Smooth muscle cell (in vitro differentiated cells): ENCODE data around the gene MAGEA4. TPM values are rescaled to one million over a fixed set of nuclear protein-coding genes. Genes with fewer than 3 reads are reported as not detected.
A peak's percentile ranks its signal among the peaks of the same experiment; 100 is the strongest.

Experiments
- DNase-seq: peaks from one replicate; lab custom pipeline; 2025; ENCODE audit not compliant: unreplicated experiment; lab: John Stamatoyannopoulos, UW
- H2AFZ ChIP-seq: fragments of 200-600 bp; sonication (generic); 2 replicates; pipeline ENCODE4 v1.6.0; 2016; ENCODE audit warnings: antibody characterized with exemption, low read depth, mild to moderate bottlenecking
- H3F3A ChIP-seq: fragments of 200-600 bp; sonication (generic); 2 replicates; pipeline ENCODE4 v1.6.0; 2017; ENCODE audit warnings: antibody characterized with exemption, low read depth
- H3K27ac ChIP-seq: fragments of 200-600 bp; sonication (generic); 2 replicates; pipeline ENCODE4 v1.5.1; 2016; ENCODE audit warnings: low read depth, mild to moderate bottlenecking
- H3K27me3 ChIP-seq: fragments of 200-600 bp; sonication (generic); 2 replicates; pipeline ENCODE4 v1.6.1; 2016; ENCODE audit warnings: low read depth, mild to moderate bottlenecking
- H3K36me3 ChIP-seq: fragments of 200-600 bp; sonication (generic); 2 replicates; pipeline ENCODE4 v1.5.1; 2016; ENCODE audit warnings: low read depth
- H3K4me1 ChIP-seq: fragments of 200-600 bp; sonication (generic); 2 replicates; pipeline ENCODE4 v1.5.1; 2016; ENCODE audit warnings: low read depth
- H3K4me2 ChIP-seq: fragments of 200-600 bp; sonication (generic); 2 replicates; pipeline ENCODE4 v1.6.0; 2016; ENCODE audit warnings: mild to moderate bottlenecking
- H3K4me3 ChIP-seq: fragments of 200-600 bp; sonication (generic); 2 replicates; pipeline ENCODE4 v1.5.1; 2016; ENCODE audit warnings: mild to moderate bottlenecking
- H3K79me2 ChIP-seq: fragments of 200-600 bp; sonication (generic); 2 replicates; pipeline ENCODE4 v1.6.0; 2016; ENCODE audit warnings: low read depth, mild to moderate bottlenecking
- H3K9ac ChIP-seq: fragments of 200-600 bp; sonication (generic); 2 replicates; pipeline ENCODE4 v1.6.0; 2016; ENCODE audit warnings: low read depth
- H3K9me3 ChIP-seq: fragments of 200-600 bp; sonication (generic); replicated peaks from 2 replicates; pipeline ENCODE4 v1.5.1; 2016; ENCODE audit warnings: low read depth
- H4K20me1 ChIP-seq: fragments of 200-600 bp; sonication (generic); 2 replicates; pipeline ENCODE4 v1.6.0; 2016; ENCODE audit warnings: low read depth
- WGBS: methylation state at CpG from one replicate; pipeline ENCODE4 v1.1.7; 2016; ENCODE audit warnings: low lambda C conversion rate; 5-methylcytosine and 5-hydroxymethylcytosine counted together
- polyA plus RNA-seq: library from polyadenylated mRNA; unstranded; fragments of >200 nt; fragmentation: Nextera tagmentation; extraction: Ambion mirVana; gene quantifications from 2 replicates; pipeline ENCODE4 v1.2.1, GENCODE V29; 2016
- total RNA-seq: library from RNA; depleted of rRNA; stranded (reverse); fragments of >200 nt; gene quantifications from 2 replicates; pipeline ENCODE4 v1.2.3, GENCODE V29; 2014
- TF ChIP-seq, protein P1 (sequence below): fragments of 200-600 bp; sonication (generic); IDR thresholded peaks from 2 replicates; pipeline ENCODE4 v1.5.1; 2017; ENCODE audit warnings: borderline replicate concordance, mild to moderate bottlenecking, antibody characterized with exemption; ENCODE audit not compliant: insufficient read depth, poor library complexity, severe bottlenecking

MAGEA4 gene
- total and polyA plus RNA-seq, 2 experiments from 2014 or later, result not detected

DNA sequence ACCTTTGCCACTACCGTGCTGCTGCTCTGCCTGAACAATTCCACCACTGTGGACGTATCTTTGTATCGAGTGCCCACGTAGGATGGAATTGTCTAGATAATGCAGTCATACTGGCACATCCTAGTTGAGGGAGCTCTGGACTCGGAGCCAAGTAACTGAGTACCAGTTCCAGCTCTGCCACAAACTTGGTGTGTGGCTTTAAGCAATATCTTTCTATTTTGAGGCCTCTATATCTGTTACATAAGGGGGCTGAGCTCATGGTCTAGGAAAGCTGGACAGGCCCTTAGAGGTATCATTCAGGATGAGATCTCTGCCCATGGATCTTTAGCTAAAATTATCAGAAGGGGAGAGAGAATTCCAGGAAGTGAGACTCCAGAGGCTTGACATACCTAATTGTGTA lies 49.3 kb downstream of the MAGEA4 start:
- H3F3A ChIP-seq, result no peaks in the 10 kb centered on the region
- H3K27ac ChIP-seq, result no peak overlapping the region
- no peaks in the 10 kb centered on the region for H3K27me3 ChIP-seq
- H2AFZ ChIP-seq, result no peak overlapping the region
- WGBS, result 69% methylated on average over 5 of the region's 5 CpGs
- H3K79me2 ChIP-seq, result no peaks in the 10 kb centered on the region
- no peaks in the 10 kb centered on the region for H3K4me1 ChIP-seq
- DNase-seq, result no peak
- H3K9ac ChIP-seq, result no peak overlapping the region
- no peaks in the 10 kb centered on the region for H3K36me3 ChIP-seq
- TF ChIP-seq, protein P1, sequence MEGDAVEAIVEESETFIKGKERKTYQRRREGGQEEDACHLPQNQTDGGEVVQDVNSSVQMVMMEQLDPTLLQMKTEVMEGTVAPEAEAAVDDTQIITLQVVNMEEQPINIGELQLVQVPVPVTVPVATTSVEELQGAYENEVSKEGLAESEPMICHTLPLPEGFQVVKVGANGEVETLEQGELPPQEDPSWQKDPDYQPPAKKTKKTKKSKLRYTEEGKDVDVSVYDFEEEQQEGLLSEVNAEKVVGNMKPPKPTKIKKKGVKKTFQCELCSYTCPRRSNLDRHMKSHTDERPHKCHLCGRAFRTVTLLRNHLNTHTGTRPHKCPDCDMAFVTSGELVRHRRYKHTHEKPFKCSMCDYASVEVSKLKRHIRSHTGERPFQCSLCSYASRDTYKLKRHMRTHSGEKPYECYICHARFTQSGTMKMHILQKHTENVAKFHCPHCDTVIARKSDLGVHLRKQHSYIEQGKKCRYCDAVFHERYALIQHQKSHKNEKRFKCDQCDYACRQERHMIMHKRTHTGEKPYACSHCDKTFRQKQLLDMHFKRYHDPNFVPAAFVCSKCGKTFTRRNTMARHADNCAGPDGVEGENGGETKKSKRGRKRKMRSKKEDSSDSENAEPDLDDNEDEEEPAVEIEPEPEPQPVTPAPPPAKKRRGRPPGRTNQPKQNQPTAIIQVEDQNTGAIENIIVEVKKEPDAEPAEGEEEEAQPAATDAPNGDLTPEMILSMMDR, result no peak
- H4K20me1 ChIP-seq, result no peaks in the 10 kb centered on the region
- H3K9me3 ChIP-seq, result peaks cover 4% of the 10 kb centered on the region
- H3K4me2 ChIP-seq, result no peak overlapping the region
- no peak overlapping the region for H3K4me3 ChIP-seq

DNA sequence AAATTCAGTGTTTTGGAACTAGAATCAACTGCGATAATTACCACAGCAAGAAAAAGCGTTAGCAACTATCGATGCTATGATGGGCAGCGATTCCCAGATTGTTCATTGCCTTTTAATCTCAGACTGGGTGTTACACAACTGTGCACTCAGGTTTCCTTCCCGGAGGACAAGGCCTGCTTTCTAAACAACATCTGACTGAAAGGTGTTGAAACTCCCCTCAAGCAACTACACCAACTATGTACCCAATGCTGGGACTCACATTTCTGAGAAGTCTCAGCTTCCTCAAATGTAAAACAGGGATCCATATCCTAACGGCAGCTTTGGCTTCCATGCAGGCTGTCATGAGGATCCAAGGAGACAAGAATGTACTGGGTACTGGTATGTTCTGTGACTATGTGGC lies 53.5 kb downstream of the MAGEA4 start:
- Histone ChIP-seq H4K20me1 (no peaks in the 10 kb centered on the region), H3F3A (no peaks in the 10 kb centered on the region)

DNA sequence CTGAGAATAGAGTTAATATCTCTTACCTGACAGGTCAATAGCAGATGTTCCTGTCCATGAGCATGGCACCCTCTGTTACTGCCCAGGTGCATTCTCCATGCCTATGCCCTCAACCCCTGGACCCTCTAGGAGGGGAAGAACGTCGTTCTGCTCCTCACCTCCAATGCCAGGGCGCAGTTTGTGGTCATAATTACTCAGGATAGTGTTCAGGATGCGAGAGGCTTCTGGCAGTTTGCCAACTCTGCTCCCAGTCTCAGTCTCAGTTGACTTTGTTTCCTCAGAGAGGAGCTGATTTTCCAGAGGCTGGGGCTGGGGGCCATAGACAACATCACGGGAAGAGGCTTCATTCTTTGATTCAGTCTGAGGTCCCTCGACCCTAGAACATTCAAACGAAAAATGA lies 57.3 kb downstream of the MAGEA4 start:
- no peaks in the 10 kb centered on the region for H3K36me3 ChIP-seq
- no peak overlapping the region for H3K9ac ChIP-seq
- H3K4me2 ChIP-seq, result peak overlapping the region; percentile 11
- H3K27me3 ChIP-seq, result no peaks in the 10 kb centered on the region
- no peaks in the 10 kb centered on the region for H3F3A ChIP-seq
- H4K20me1 ChIP-seq, result no peaks in the 10 kb centered on the region
- peak overlapping the region; percentile 31 for H3K27ac ChIP-seq
- H3K79me2 ChIP-seq, result no peaks in the 10 kb centered on the region
- H3K4me3 ChIP-seq, result no peak overlapping the region
- no peaks in the 10 kb centered on the region for H3K4me1 ChIP-seq
- WGBS, result 49% methylated on average over 7 of the region's 7 CpGs
- TF ChIP-seq, protein P1, result no peak
- DNase-seq, result no peak
- H3K9me3 ChIP-seq, result no peaks in the 10 kb centered on the region
- H2AFZ ChIP-seq, result no peak overlapping the region

More for the DNA sequence above, 53.5 kb downstream of the MAGEA4 start:
- H3K9me3 ChIP-seq, result no peaks in the 10 kb centered on the region
- no peaks in the 10 kb centered on the region for H3K27me3 ChIP-seq
- no peak overlapping the region for H3K4me3 ChIP-seq
- 87% methylated on average over 6 of the region's 6 CpGs for WGBS
- no peaks in the 10 kb centered on the region for H3K4me1 ChIP-seq
- no peak overlapping the region for H3K9ac ChIP-seq
- H3K4me2 ChIP-seq, result no peak overlapping the region
- no peaks in the 10 kb centered on the region for H3K79me2 ChIP-seq
- H3K36me3 ChIP-seq, result no peaks in the 10 kb centered on the region
- TF ChIP-seq, protein P1, result no peak
- no peak overlapping the region for H2AFZ ChIP-seq
- H3K27ac ChIP-seq, result no peak overlapping the region
- no peak for DNase-seq

DNA sequence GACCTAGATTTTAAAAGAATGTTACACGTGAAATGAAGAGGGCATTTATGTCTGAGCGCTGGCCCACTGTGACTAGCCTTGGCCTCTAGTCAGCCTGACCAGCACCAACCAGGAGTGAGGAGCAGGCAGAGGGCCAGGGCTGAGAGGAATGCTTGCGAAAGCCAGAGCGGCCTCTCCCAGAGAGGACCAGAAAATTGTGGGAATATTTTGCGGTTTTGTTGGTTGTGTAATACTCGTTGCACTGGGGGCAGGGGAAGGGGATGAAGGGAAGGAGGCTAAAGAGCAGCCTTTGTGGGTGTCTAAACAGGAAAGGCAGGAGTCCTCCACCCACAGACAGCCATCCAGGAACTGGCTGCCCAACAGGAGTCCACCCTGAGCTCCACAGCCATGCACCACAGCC lies 58.0 kb downstream of the MAGEA4 start:
- no peak overlapping the region for H3K4me3 ChIP-seq
- H3K27ac ChIP-seq, result peak overlapping the region; percentile 31
- peak overlapping the region; percentile 74 for H3K4me2 ChIP-seq
- no peaks in the 10 kb centered on the region for H3K36me3 ChIP-seq
- TF ChIP-seq, protein P1, result no peak
- no peak overlapping the region for H2AFZ ChIP-seq
- H3F3A ChIP-seq, result no peaks in the 10 kb centered on the region
- no peaks in the 10 kb centered on the region for H3K79me2 ChIP-seq
- 54% methylated on average over 6 of the region's 6 CpGs for WGBS
- H3K4me1 ChIP-seq, result no peaks in the 10 kb centered on the region
- H3K9ac ChIP-seq, result no peak overlapping the region
- no peaks in the 10 kb centered on the region for H3K27me3 ChIP-seq
- no peaks in the 10 kb centered on the region for H3K9me3 ChIP-seq
- no peak for DNase-seq
- H4K20me1 ChIP-seq, result no peaks in the 10 kb centered on the region
